H1 (cell line): ENCODE results near the gene HDHD5. TPM values are rescaled to one million over a fixed set of nuclear protein-coding genes. Genes with fewer than 3 reads are reported as not detected.

ENCODE experiments used
- CTCF ChIA-PET: fragments of 300-600 bp; sonication (Branson Sonifier 250); formaldehyde crosslinking; loops from one replicate; lab custom pipeline; 2021; ENCODE audit not compliant: partially characterized antibody; lab: Charles Lee
- POLR2A ChIA-PET: fragments of 300-600 bp; sonication (Branson Sonifier 250); formaldehyde crosslinking; loops from one replicate; lab custom pipeline; 2021; ENCODE audit warnings: inconsistent platforms; ENCODE audit not compliant: partially characterized antibody; lab: Charles Lee
- DNase-seq, 2 experiments: peaks; one replicate each; pipeline versions ENCODE4 v3.0.0 to v3.0.0-alpha.2; 2010 to 2022; ENCODE audit warnings: low spot score in 2 of 2, low read depth in 1 of 2, mixed read lengths in 1 of 2
- FAIRE-seq: peaks from 2 replicates; lab custom pipeline; 2011; peaks lifted over from hg19 to GRCh38; lab: Jason Lieb, UNC
- H2AFZ ChIP-seq: 2 replicates; pipeline ENCODE4 v1.8.1; 2012; ENCODE audit warnings: low read length, inconsistent platforms
- H2AK5ac ChIP-seq: 2 replicates; pipeline ENCODE4 v1.6.1; 2013; ENCODE audit warnings: low read depth, low read length
- H2BK120ac ChIP-seq: replicated peaks from 2 replicates; pipeline ENCODE3; 2013; ENCODE audit warnings: low read depth, low read length, inconsistent platforms
- H2BK12ac ChIP-seq: 2 replicates; pipeline ENCODE4 v1.6.1; 2013; ENCODE audit warnings: low read depth, low read length
- H2BK15ac ChIP-seq: 2 replicates; pipeline ENCODE4 v1.6.1; 2013; ENCODE audit warnings: low read length
- H2BK20ac ChIP-seq: 2 replicates; pipeline ENCODE4 v1.6.1; 2013; ENCODE audit warnings: low read length
- H2BK5ac ChIP-seq: 2 replicates; pipeline ENCODE4 v1.6.1; 2013; ENCODE audit warnings: low read depth, low read length
- H3K14ac ChIP-seq: 2 replicates; pipeline ENCODE4 v1.6.1; 2013; ENCODE audit warnings: inconsistent platforms; ENCODE audit not compliant: insufficient read length
- H3K18ac ChIP-seq: 2 replicates; pipeline ENCODE4 v1.6.1; 2013; ENCODE audit warnings: low read length; ENCODE audit errors: extremely low read depth
- H3K23ac ChIP-seq: 2 replicates; pipeline ENCODE4 v1.6.1; 2013; ENCODE audit warnings: inconsistent platforms; ENCODE audit not compliant: insufficient read length
- H3K23me2 ChIP-seq: 2 replicates; pipeline ENCODE4 v1.6.1; 2013; ENCODE audit warnings: low read depth, low read length
- H3K27ac ChIP-seq: 2 replicates; pipeline ENCODE4 v1.6.1; 2011; ENCODE audit warnings: low read depth, low read length, inconsistent platforms
- H3K27me3 ChIP-seq, 4 experiments: replicated peaks in 1 of 4; 1 replicate in 1 of 4; 2 replicates in 3 of 4; pipeline versions ENCODE4 v1.6.1 to v1.8.1; 2011 to 2013; ENCODE audit warnings: low read length in 3 of 4, mild to moderate bottlenecking in 3 of 4, inconsistent platforms in 2 of 4, mixed read lengths in 2 of 4, moderate library complexity in 1 of 4; ENCODE audit not compliant: control insufficient read depth in 3 of 4, insufficient read depth in 3 of 4; ENCODE audit errors: extremely low read depth in 1 of 4
- H3K36me3 ChIP-seq, 4 experiments: 2 replicates each; pipeline versions ENCODE4 v1.6.1 to v1.8.1; 2011 to 2013; ENCODE audit warnings: mild to moderate bottlenecking in 4 of 4, low read length in 3 of 4, moderate library complexity in 2 of 4, control low read depth in 1 of 4, inconsistent platforms in 1 of 4; ENCODE audit not compliant: insufficient read depth in 4 of 4, control insufficient read depth in 2 of 4
- H3K4ac ChIP-seq: replicated peaks from 2 replicates; pipeline ENCODE3; 2013; ENCODE audit warnings: low read length, low read depth, mixed read lengths, inconsistent platforms; ENCODE audit not compliant: insufficient read length
- H3K4me1 ChIP-seq, 4 experiments: replicated peaks in 1 of 4; 1 replicate in 1 of 4; 2 replicates in 3 of 4; pipeline versions ENCODE4 v1.6.1 to v1.8.1; 2011 to 2013; ENCODE audit warnings: low read length in 3 of 4, inconsistent platforms in 2 of 4, mixed read lengths in 1 of 4; ENCODE audit not compliant: insufficient read depth in 4 of 4, control insufficient read depth in 3 of 4
- H3K4me2 ChIP-seq, 2 experiments: 2 replicates each; pipeline versions ENCODE4 v1.6.1 to v1.8.1; 2011 to 2013; ENCODE audit warnings: low read depth in 2 of 2, low read length in 2 of 2, control low read depth in 1 of 2, inconsistent platforms in 1 of 2, mild to moderate bottlenecking in 1 of 2; ENCODE audit not compliant: insufficient read depth in 1 of 2
- H3K4me3 ChIP-seq, 4 experiments: fragments of 200-600, 300-600 bp in 1 of 4; sonication (generic), shearing (Covaris generic), sonication (Bioruptor Twin) in 1 of 4; 2 replicates each; pipeline versions ENCODE4 v1.5.1 to v1.8.1; 2011 to 2016; ENCODE audit warnings: low read length in 4 of 4, low read depth in 3 of 4, control low read depth in 2 of 4, inconsistent platforms in 2 of 4, mild to moderate bottlenecking in 2 of 4, mixed read lengths in 1 of 4, moderate library complexity in 1 of 4; ENCODE audit not compliant: insufficient read depth in 2 of 4; ENCODE audit errors: extremely low read depth in 1 of 4
- H3K56ac ChIP-seq: replicated peaks from 2 replicates; pipeline ENCODE3; 2013; ENCODE audit warnings: low read depth, mild to moderate bottlenecking, mixed read lengths, low read length, inconsistent platforms; ENCODE audit not compliant: insufficient read length
- H3K79me1 ChIP-seq: 2 replicates; pipeline ENCODE4 v1.6.1; 2013; ENCODE audit warnings: low read depth, low read length, control low read depth
- H3K79me2 ChIP-seq, 2 experiments: 2 replicates each; pipeline versions ENCODE4 v1.6.1 to v1.8.1; 2012 to 2013; ENCODE audit warnings: low read length in 2 of 2, mild to moderate bottlenecking in 2 of 2, inconsistent platforms in 1 of 2; ENCODE audit not compliant: insufficient read depth in 2 of 2, control insufficient read depth in 1 of 2
- H3K9ac ChIP-seq, 4 experiments: replicated peaks in 1 of 4; 1 replicate in 1 of 4; 2 replicates in 3 of 4; pipeline versions ENCODE4 v1.6.1 to v1.8.1; 2011 to 2013; ENCODE audit warnings: low read depth in 3 of 4, low read length in 3 of 4, control low read depth in 2 of 4, mild to moderate bottlenecking in 2 of 4, moderate library complexity in 2 of 4, inconsistent platforms in 1 of 4; ENCODE audit errors: extremely low read depth in 1 of 4
- H3K9me3 ChIP-seq, 2 experiments: 2 replicates each; pipeline versions ENCODE4 v1.6.1 to v1.8.1; 2012 to 2013; ENCODE audit warnings: mild to moderate bottlenecking in 2 of 2, moderate library complexity in 2 of 2, control low read depth in 1 of 2, inconsistent platforms in 1 of 2, low read depth in 1 of 2, low read length in 1 of 2, mixed read lengths in 1 of 2; ENCODE audit not compliant: insufficient read depth in 2 of 2
- H4K20me1 ChIP-seq, 2 experiments: replicated peaks in 1 of 2; 2 replicates each; pipeline versions ENCODE3 to v1.8.1; 2011 to 2013; ENCODE audit warnings: inconsistent platforms in 2 of 2, low read length in 2 of 2, mild to moderate bottlenecking in 1 of 2; ENCODE audit not compliant: insufficient read depth in 2 of 2, control insufficient read depth in 1 of 2
- H4K5ac ChIP-seq: 2 replicates; pipeline ENCODE4 v1.6.1; 2013; ENCODE audit warnings: low read length, low read depth, mixed read lengths, inconsistent platforms; ENCODE audit not compliant: insufficient read length
- H4K8ac ChIP-seq: 2 replicates; pipeline ENCODE4 v1.8.0; 2013; ENCODE audit warnings: mild to moderate bottlenecking, moderate library complexity, low read length, inconsistent platforms; ENCODE audit not compliant: insufficient read depth; ENCODE audit errors: extremely low read depth
- H4K91ac ChIP-seq: replicated peaks from 2 replicates; pipeline ENCODE3; 2013; ENCODE audit warnings: low read length, mixed read lengths, inconsistent platforms; ENCODE audit not compliant: insufficient read length
- CREB1 ChIP-seq: IDR thresholded peaks from 2 replicates; pipeline ENCODE4 v1.6.1; 2012; ENCODE audit warnings: inconsistent platforms
- E2F6 ChIP-seq: IDR thresholded peaks from 2 replicates; pipeline ENCODE4 v1.6.1; 2012; ENCODE audit warnings: inconsistent platforms
- HDAC2 ChIP-seq, 2 experiments: fragments of 300-600 bp in 1 of 2; sonication (generic) in 1 of 2; IDR thresholded peaks; 2 replicates each; pipeline ENCODE4 v1.6.1; 2011 to 2012; ENCODE audit warnings: low read depth in 2 of 2, low read length in 2 of 2, mild to moderate bottlenecking in 2 of 2, moderate library complexity in 2 of 2, borderline replicate concordance in 1 of 2, inconsistent platforms in 1 of 2
- SP4 ChIP-seq: IDR thresholded peaks from 2 replicates; pipeline ENCODE4 v1.6.1; 2012; ENCODE audit warnings: low read length, inconsistent platforms
- WGBS, 2 experiments: shearing (Covaris generic) in 1 of 2; methylation state at CpG; one replicate each; pipeline versions ENCODE4 v1.1.6 to v1.1.7; 2013 to 2015; ENCODE audit warnings: low lambda C conversion rate in 2 of 2, mixed read lengths in 2 of 2, inconsistent platforms in 1 of 2, low coverage in 1 of 2, missing lambda C conversion rate in 1 of 2; ENCODE audit not compliant: insufficient replicate concordance in 2 of 2, insufficient coverage in 1 of 2, insufficient read length in 1 of 2; ENCODE audit errors: extremely low coverage in 1 of 2, missing lambda C conversion rate in 1 of 2; 5-methylcytosine and 5-hydroxymethylcytosine counted together
- polyA plus RNA-seq, 7 experiments: library from polyadenylated mRNA; depleted of rRNA in 3 of 7; stranded (reverse) in 5 of 7; unstranded in 2 of 7; fragments of >200 nt in 5 of 7; fragments of 200-250 nt in 2 of 7; gene quantifications; 1 replicate in 5 of 7; 2 replicates in 1 of 7; 4 replicates in 1 of 7; pipeline versions ENCODE4 v1.2.1 to v1.2.3, GENCODE V29; 2011 to 2013; ENCODE audit warnings: missing spikeins in 2 of 7, mixed read lengths in 2 of 7
- total RNA-seq: library from RNA; stranded (reverse); fragmentation: NEBNext Ultra II Directional; extraction: Animal tissue kit (Norgen Biotek cat#: 25700); gene quantifications from 2 replicates; pipeline ENCODE4 v1.2.1, GENCODE V29; 2021

HDHD5 gene
- total and polyA plus RNA-seq, 2 of the 8 experiments (the other 6 are each of a cell fraction or from before 2014, with no cell fraction given), result 68.3 to 123 TPM

- no peak overlapping the region for H3K23ac ChIP-seq
Observed at GRCh38 chr22:17120711-17121232, 38.3 kb downstream of the HDHD5 start.

More at GRCh38 chr22:17120711-17121232, 38.3 kb downstream of the HDHD5 start:
- H3K9ac ChIP-seq, result peak overlapping the region in 1 of 4 experiments; percentile 76; a peak in 1 of 7 replicates
- no peak overlapping the region for H2AFZ ChIP-seq
- H2BK12ac ChIP-seq, result no peak overlapping the region
- H3K9me3 ChIP-seq, result no peaks in the 10 kb centered on the region
- H3K4me3 ChIP-seq, result peak overlapping the region; percentile 34 to 64 (median 41)
- H3K23me2 ChIP-seq, result peaks cover 6% of the 10 kb centered on the region; the same call in 1 of the 2 replicates
- no peak overlapping the region for H2BK120ac ChIP-seq
- peak in 1 of 2 experiments; percentile 66 for DNase-seq
- no peak overlapping the region for H2AK5ac ChIP-seq
- 2% methylated on average over 30 of the region's 70 CpGs; no CpG with 5 or more reads in 1 of the 2 experiments for WGBS, 2 experiments
- 0 out of 2 replicates have a peak, but pooled peaks cover 4% of the 10 kb centered on the region for H3K79me1 ChIP-seq
- H3K36me3 ChIP-seq, result no peaks in the 10 kb centered on the region
- no peak overlapping the region for H3K4ac ChIP-seq
- no peak for TF ChIP-seq SP4
- TF ChIP-seq E2F6, result no peak
- 0 out of 4 replicates have a peak, but pooled peaks of 1 of the 2 experiments have one; percentile 1 for TF ChIP-seq HDAC2 (IDR thresholded peaks at IDR 0.05; ENCODE audit: borderline replicate concordance in 1 of 2, low read depth in 2 of 2, low read length in 2 of 2)
- no peak for TF ChIP-seq CREB1
- H3K56ac ChIP-seq, result no peak overlapping the region
- POLR2A ChIA-PET, result interaction anchor here (1.6 to 2.3 kb wide), 3 partner anchors 11 to 70 kb away, joined by 4 to 8 read pairs (median 5); no protein-coding TSS in a partner anchor
- peak overlapping the region; percentile 18; the same call in 1 of the 2 replicates for H4K8ac ChIP-seq
- no peaks in the 10 kb centered on the region for H3K79me2 ChIP-seq
- H3K4me1 ChIP-seq, result peaks cover 4 to 17% (median 12%) of the 10 kb centered on the region in 4 experiments
- no peak overlapping the region for H4K91ac ChIP-seq
- no peak overlapping the region for H3K14ac ChIP-seq
- no peak overlapping the region; the same call in 1 of the 2 replicates for H3K18ac ChIP-seq
- CTCF ChIA-PET, result no interaction called here
- H2BK5ac ChIP-seq, result no peak overlapping the region
- no peak overlapping the region for H2BK20ac ChIP-seq
- peaks cover 0 to 4% (median 3%) of the 10 kb centered on the region in 4 experiments; a peak in 4 of 7 replicates for H3K27me3 ChIP-seq
- FAIRE-seq, result no peak
- H3K4me2 ChIP-seq, result peak overlapping the region; percentile 51 to 97
- no peak overlapping the region for H2BK15ac ChIP-seq
- H4K5ac ChIP-seq, result no peak overlapping the region
- peaks cover 2 to 7% of the 10 kb centered on the region in 2 experiments for H4K20me1 ChIP-seq
- no peak overlapping the region for H3K27ac ChIP-seq
